Stimulated activated CD4-positive, alpha-beta T cell treated with anti-CD3 and anti-CD28 coated beads, Interleukin-4, amount 100 ng/mL, for 48 hours (primary cell): ENCODE results near the gene XPOT.
"Not testable (repeated sequence)": the region's sequence is repeated elsewhere in the genome, so short reads cannot be mapped to it uniquely, and the experiment has no call there.

Experiments used
- DNase-seq, 2 donors: peaks; one replicate each; pipeline ENCODE4 v3.0.0-alpha.2; 2020; ENCODE audit warnings: low read depth in 2 of 2

The XPOT gene, protein sequence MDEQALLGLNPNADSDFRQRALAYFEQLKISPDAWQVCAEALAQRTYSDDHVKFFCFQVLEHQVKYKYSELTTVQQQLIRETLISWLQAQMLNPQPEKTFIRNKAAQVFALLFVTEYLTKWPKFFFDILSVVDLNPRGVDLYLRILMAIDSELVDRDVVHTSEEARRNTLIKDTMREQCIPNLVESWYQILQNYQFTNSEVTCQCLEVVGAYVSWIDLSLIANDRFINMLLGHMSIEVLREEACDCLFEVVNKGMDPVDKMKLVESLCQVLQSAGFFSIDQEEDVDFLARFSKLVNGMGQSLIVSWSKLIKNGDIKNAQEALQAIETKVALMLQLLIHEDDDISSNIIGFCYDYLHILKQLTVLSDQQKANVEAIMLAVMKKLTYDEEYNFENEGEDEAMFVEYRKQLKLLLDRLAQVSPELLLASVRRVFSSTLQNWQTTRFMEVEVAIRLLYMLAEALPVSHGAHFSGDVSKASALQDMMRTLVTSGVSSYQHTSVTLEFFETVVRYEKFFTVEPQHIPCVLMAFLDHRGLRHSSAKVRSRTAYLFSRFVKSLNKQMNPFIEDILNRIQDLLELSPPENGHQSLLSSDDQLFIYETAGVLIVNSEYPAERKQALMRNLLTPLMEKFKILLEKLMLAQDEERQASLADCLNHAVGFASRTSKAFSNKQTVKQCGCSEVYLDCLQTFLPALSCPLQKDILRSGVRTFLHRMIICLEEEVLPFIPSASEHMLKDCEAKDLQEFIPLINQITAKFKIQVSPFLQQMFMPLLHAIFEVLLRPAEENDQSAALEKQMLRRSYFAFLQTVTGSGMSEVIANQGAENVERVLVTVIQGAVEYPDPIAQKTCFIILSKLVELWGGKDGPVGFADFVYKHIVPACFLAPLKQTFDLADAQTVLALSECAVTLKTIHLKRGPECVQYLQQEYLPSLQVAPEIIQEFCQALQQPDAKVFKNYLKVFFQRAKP

GRCh38 chr12:64403707-64404469 is at the start of gene XPOT:
TSS of gene XPOT (plus strand) at chr12:64404392. CDS start at chr12:64410036, 5,644 bp downstream.
- peak; percentile 81 to 91 for DNase-seq

DNA sequence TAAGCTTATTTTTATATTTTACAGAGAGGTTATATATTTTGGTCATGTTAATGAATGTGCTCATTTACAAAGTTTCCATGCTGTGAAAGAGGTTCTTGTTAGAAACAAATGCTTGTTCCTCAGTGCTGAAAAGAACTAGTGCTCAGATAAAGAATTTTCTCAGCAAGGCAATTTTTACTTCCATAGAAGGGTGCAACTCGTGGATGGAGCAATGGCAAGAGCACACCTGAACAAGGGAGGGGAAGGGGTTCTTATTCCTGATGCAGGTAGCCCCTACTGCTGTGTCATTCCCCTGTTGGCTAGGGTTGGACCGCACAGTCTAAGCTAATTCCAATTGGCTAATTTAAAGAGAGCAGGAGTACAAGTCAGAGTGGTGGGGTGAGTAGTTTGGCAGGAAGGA is 48.0 kb upstream of the XPOT start:
- DNase-seq, result not testable (repeated sequence)

DNA sequence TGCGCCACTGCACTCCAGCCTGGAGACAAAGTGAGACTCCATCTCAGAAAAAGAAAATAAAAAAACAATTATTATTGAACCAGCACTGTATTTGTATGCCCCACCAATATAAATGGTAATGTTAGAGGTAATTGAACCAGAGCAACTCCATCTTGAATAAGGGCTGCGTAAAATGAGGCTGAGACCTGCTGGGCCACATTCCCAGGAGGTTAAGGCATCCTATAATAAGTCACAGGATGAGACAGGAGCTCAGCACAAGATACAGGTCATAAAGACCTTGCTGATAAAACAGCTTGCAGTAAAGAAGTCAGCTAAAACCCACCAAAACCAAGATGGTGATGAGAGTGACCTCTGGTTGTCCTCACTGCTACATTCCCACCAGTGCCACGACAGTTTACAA is 43.0 kb upstream of the XPOT start:
- DNase-seq, result not testable (repeated sequence)

DNA sequence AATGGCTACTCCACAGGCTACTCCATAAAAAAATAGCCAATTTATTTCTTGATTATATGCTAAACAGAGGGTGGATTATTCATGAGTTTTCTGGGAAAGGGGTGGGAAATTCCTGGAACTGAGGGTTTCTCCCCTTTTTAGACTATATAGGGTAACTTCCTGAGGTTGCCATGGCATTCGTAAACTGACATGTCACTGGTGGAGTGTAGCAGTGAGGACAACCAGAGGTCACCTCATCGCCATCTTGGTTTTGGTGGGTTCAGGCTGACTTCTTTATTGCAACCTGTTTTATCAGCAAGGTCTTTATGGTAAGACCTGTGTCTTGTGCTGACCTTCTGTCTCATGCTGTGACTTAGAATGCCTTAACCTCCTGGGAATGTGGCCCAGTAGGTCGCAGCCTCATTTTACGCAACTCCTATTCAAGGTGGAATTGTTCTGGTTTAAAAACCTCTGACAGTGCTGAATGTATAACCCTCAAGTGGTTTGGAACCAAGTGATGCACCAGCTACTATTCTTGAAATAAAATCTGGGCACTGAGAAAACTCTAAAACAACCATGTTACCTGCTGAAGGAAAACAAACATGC is 41.4 kb upstream of the XPOT start:
- DNase-seq, result no peak

DNA sequence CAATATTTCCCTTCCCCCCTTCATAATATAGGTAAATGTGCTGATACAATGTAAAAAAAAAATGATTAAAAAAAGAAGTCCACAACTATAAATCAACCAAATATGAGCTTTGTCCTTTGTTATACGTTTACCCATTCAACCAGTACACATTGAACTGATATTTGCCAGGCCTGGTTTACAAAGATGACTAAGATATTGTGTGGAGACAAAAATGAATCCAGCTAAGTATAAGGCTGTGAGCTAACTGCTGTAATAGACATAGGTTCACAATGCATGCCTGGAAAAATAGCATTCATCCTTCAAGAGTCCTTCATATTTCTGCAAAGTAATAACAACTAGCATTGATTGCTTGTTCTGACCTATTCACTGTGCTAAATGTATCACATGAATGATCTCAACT is 20.5 kb upstream of the XPOT start:
- no peak for DNase-seq

GRCh38 chr12:64385019-64385418 is 19.2 kb upstream of the XPOT start:
- DNase-seq, result no peak

DNA sequence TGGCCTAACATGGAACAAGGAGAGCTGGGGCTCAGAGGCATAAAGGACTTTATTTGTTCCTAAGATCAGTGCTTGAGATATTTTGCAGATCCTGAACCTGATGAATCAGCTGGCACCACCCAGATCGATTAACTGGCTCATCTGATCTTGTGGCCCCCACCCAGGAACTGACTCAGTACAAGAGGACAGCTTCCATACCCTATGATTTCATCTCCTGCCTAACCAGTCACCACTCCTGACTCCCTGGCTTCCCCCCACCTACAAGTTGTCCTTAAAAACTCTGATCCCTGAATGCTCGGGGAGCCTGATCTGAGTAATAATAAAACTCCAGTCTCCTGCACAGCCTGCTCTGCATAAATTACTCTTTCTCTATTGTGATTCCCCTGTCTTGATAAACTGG is 18.7 kb upstream of the XPOT start:
- DNase-seq, result peak in 1 of 2 donors; percentile 47

DNA sequence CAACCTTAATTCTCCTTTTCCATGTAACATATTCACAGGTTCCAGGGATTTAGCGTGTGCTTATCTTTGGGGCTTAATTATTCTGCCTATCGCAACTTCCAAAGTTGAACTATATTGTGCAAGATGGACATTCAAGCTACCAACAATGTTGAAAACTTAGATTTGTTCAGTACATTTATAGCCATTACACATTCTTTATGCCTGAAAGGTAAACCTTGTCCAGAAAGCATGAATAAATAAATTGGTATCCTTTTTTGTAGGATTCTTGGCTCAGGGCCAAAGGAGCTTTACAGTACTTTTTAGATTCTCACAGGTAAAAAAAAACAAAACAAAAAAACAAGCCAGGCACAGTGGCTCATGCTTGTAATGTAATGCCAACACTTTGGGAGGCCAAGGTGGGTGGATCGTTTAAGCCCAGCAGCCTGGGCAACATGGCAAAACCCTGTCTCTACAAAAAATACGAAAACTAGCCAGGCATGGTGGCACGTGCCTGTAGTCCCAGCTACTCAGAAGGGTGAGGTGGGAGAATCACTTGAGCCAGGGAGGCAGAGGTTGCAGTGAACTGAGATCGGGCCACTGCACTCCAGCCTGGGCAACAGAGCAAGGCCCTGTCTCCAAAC is 16.9 kb upstream of the XPOT start:
- no peak for DNase-seq

- DNase-seq, result no peak
Observed at GRCh38 chr12:64389154-64389553, 15.0 kb upstream of the XPOT start.

- no peak for DNase-seq
Observed at GRCh38 chr12:64390275-64390851, 13.8 kb upstream of the XPOT start, which contains the start of gene C12orf56. TSS of gene C12orf56 (minus strand) at chr12:64390758. CDS start at chr12:64390565, 193 bp downstream.

- no peak for DNase-seq
Observed at GRCh38 chr12:64392221-64392620, 12.0 kb upstream of the XPOT start.

DNA sequence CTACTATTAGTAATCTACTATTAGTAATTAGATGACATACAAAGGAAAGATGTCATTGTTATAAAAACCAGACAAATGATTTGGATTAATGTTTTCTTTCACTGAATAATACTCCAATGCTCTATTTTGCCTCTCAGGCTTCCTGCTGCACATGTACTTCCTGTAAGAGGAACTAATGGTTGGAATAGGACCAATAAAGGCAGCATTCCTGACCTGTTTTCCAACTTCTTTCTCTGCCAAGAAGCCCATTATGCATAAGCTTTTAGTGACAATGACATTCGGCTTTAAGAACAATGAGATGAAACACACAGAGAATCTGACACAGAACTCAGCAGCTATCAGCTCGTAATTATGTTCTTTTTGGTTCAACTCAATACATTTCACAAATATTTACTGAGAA is 8.5 kb upstream of the XPOT start:
- DNase-seq, result no peak

DNA sequence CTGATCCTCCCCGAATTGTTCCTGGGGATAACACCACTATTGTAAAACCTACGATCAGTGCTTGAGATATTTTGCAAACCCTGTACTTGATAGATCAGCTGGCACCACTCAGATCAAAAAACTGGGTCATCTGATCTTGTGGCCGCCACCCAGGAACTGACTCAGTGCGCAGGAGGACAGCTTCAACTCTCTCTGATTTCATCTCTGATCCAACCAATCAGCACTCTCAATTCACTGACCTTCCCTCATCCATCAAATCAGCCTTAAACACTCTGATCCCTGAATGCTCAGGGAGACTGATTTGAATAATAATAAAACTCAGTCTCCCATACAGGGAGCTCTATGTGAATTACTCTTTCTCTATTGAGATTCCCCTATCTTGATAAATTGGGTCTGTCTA is 4.2 kb upstream of the XPOT start:
- peak in 1 of 2 donors; percentile 26 for DNase-seq

DNA sequence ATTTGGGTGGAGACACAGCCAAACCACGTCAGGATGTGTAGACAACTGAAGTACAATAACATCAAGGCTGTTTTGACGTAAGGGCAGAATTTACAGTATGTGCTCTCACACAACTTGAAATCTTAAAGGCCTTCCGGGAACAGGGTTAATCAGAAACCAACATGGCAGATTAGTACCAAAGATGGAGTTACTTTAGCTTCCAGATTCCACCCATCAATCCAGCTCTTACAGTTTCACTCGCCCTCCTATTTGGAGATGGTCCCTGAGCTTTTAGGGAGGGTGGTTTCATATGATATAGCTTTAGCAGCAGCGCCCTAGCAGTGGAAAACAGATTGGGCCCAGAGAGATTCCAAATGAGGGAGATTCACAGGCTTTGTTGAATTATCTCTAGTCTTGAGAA is 2.0 kb upstream of the XPOT start:
- no peak for DNase-seq

- DNase-seq, result peak; percentile 62
Observed at GRCh38 chr12:64404470-64405256, 471 bp downstream of the XPOT start.

- DNase-seq, result no peak
Observed at GRCh38 chr12:64407342-64408223, 3.4 kb downstream of the XPOT start.

GRCh38 chr12:64411427-64411826 is 7.2 kb downstream of the XPOT start:
- no peak for DNase-seq

GRCh38 chr12:64412459-64412858 is 8.3 kb downstream of the XPOT start:
- DNase-seq, result no peak

DNA sequence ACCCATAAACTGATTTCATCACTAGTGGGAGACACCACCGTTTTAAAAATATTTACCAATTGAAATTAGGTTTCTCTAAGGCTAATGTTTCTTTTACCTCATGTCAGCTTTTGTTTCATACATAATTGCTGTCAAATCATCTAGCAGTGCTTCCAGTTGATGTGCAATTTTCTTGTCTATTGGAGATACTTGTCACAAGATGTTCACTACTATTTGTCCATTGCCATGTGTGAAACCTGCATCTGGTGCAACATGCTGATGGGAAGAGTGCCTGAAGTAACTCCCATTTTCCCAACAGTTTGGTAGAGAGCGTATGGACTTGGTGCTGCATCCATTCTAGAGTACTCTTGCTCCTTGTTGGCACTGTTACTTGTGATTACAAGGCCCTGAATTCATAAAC is 9.7 kb downstream of the XPOT start:
- DNase-seq, result no peak
